H1 (cell line): ENCODE results near the gene CORO2B. TPM values are rescaled to one million over a fixed set of nuclear protein-coding genes. Genes with fewer than 3 reads are reported as not detected.

ENCODE experiments used
- CBX5 ChIP-seq: fragments of 300-800, 300-1000 bp; sonication (generic); IDR thresholded peaks from 2 replicates; pipeline ENCODE4 v1.7.1; 2016; ENCODE audit warnings: antibody characterized with exemption, low read length, low read depth
- CTCF ChIP-seq, 3 experiments: IDR thresholded peaks; 1 replicate in 2 of 3; 2 replicates in 1 of 3; pipeline versions ENCODE4 v1.5.1 to v1.6.1; 2011; ENCODE audit warnings: low read length in 3 of 3, mild to moderate bottlenecking in 3 of 3, inconsistent platforms in 2 of 3, low read depth in 1 of 3, moderate library complexity in 1 of 3; ENCODE audit not compliant: insufficient read depth in 1 of 3; ENCODE audit errors: control extremely low read depth in 1 of 3
- polyA plus RNA-seq, 7 experiments: library from polyadenylated mRNA; depleted of rRNA in 3 of 7; stranded (reverse) in 5 of 7; unstranded in 2 of 7; fragments of >200 nt in 5 of 7; fragments of 200-250 nt in 2 of 7; gene quantifications; 1 replicate in 5 of 7; 2 replicates in 1 of 7; 4 replicates in 1 of 7; pipeline versions ENCODE4 v1.2.1 to v1.2.3, GENCODE V29; 2011 to 2013; ENCODE audit warnings: missing spikeins in 2 of 7, mixed read lengths in 2 of 7
- total RNA-seq: library from RNA; stranded (reverse); fragmentation: NEBNext Ultra II Directional; extraction: Animal tissue kit (Norgen Biotek cat#: 25700); gene quantifications from 2 replicates; pipeline ENCODE4 v1.2.1, GENCODE V29; 2021

Gene CORO2B
- total and polyA plus RNA-seq, 2 of the 8 experiments (the other 6 are each of a cell fraction or from before 2014, with no cell fraction given): 3.4 to 6.7 TPM

GRCh38 chr15:68599560-68600071 is 20.8 kb downstream of the CORO2B start (continued):
- TF ChIP-seq CTCF (IDR thresholded peaks at IDR 0.05; ENCODE audit: control extremely low read depth in 1 of 3, insufficient read depth in 1 of 3, low read depth in 1 of 3, low read length in 3 of 3) (no peak), CBX5 (no peak)
